ENCODE results near the gene ZMYND8. TPM values are rescaled to one million over a fixed set of nuclear protein-coding genes. Genes with fewer than 3 reads are reported as not detected.

Gene ZMYND8
- total and polyA plus RNA-seq, 2 donors (not counting 3 experiments of a cell fraction or from before 2014, with no cell fraction given), result 30.6 to 75.2 TPM

- Histone ChIP-seq H3K79me2 (ENCODE audit: control insufficient read depth, insufficient read depth, low read length) (peaks cover 69% of the 10 kb centered on the region), H3K4me1 (ENCODE audit: control insufficient read depth, extremely low read depth, insufficient read depth, low read length) (peaks cover 67% of the 10 kb centered on the region), H3K27ac (ENCODE audit: insufficient read depth, low read depth, low read length) (peak overlapping the region; percentile 86), H3K9ac (replicated peaks; ENCODE audit: extremely low read depth, insufficient read depth, low read length) (peak overlapping the region; percentile 96), H2AFZ (ENCODE audit: low read depth, low read length) (no peak overlapping the region), H3K9me3 (replicated peaks; ENCODE audit: control insufficient read depth, insufficient read depth, low read length) (no peaks in the 10 kb centered on the region), H3K36me3 (ENCODE audit: control insufficient read depth in 2 of 2, extremely low read depth in 1 of 2, insufficient read depth in 2 of 2, low read length in 2 of 2) (no peaks in the 10 kb centered on the region), H3K4me3 (replicated peaks in 1 of 3; ENCODE audit: insufficient read depth in 1 of 3, low read depth in 1 of 3, low read length in 3 of 3) (peak overlapping the region in 1 of 3 experiments; percentile 36), H3K4me2 (ENCODE audit: insufficient read depth, low read length) (peak overlapping the region; percentile 43), H3K9me1 (replicated peaks; ENCODE audit: control insufficient read depth, extremely low read depth, insufficient read depth, low read length) (no peaks in the 10 kb centered on the region), H3K27me3 (ENCODE audit: control insufficient read depth in 2 of 2, insufficient read depth in 2 of 2, low read length in 2 of 2) (no peaks in the 10 kb centered on the region), H4K20me1 (replicated peaks; ENCODE audit: control insufficient read depth, extremely low read depth, insufficient read depth, low read length) (no peaks in the 10 kb centered on the region)
- intact Hi-C loops (cut with micrococcal nuclease) (loop anchor here (1.0 to 10.0 kb wide), 4 partner anchors 65 to 1606 kb away; partner anchors contain the start of genes ARFGEF2 and NCOA3), dilution Hi-C loops (cut with MboI; ENCODE audit: extremely low pct_ligation_motif_present, low sequenced_read_pairs) (no loop called here)
- ChIA-PET POLR2A (interaction anchor here (0.7 to 4.7 kb wide), 5 partner anchors 9 to 45 kb away, joined by 3 to 60 read pairs (median 4); partner anchors contain the start of gene ZMYND8), CTCF (interaction anchor here (0.7 to 5.2 kb wide), 12 partner anchors 7 to 65 kb away, joined by 3 to 53 read pairs (median 6); partner anchors contain the start of gene ZMYND8)
- TF ChIP-seq GATA2 (IDR thresholded peaks at IDR 0.05; ENCODE audit: insufficient read depth, insufficient read length, low read depth, low read length), result no peak
- no peak for TF ChIP-seq FOS (IDR thresholded peaks at IDR 0.05; ENCODE audit: borderline replicate concordance, insufficient read depth, low read length)
- no peak for TF ChIP-seq MYC (IDR thresholded peaks at IDR 0.05; ENCODE audit: low read depth, low read length)
- TF ChIP-seq POLR2A (IDR thresholded peaks at IDR 0.05; ENCODE audit: low read depth, low read length), result peak; percentile 48
- DNase-seq (ENCODE audit: low read depth, low spot score) (peak; percentile 79), FAIRE-seq (no peak)
- no TSS peak for BruUV-seq (replicated peaks)
These were observed 37.6 kb downstream of the ZMYND8 start for GRCh38 chr20:47318586-47319516.

- TF ChIP-seq POLR2AphosphoS5 (IDR thresholded peaks at IDR 0.05; ENCODE audit: insufficient read depth, low read depth, low read length), result peak; percentile 35
- TF ChIP-seq EZH2 (IDR thresholded peaks at IDR 0.05; ENCODE audit: borderline replicate concordance, low read depth, low read length, severe bottlenecking), result no peak
- intact Hi-C loops (cut with micrococcal nuclease), result loop anchor here (5.0 to 10.0 kb wide), 3 partner anchors 184 to 1607 kb away; partner anchors contain the start of genes ARFGEF2 and NCOA3
- dilution Hi-C loops (cut with MboI; ENCODE audit: extremely low pct_ligation_motif_present, low sequenced_read_pairs), result no loop called here
- H3K9me1 ChIP-seq (replicated peaks; ENCODE audit: control insufficient read depth, extremely low read depth, insufficient read depth, low read length), result no peaks in the 10 kb centered on the region
- H3K27ac ChIP-seq (ENCODE audit: insufficient read depth, low read depth, low read length), result peak overlapping the region; percentile 86
- peak overlapping the region; percentile 96 for H3K9ac ChIP-seq (replicated peaks; ENCODE audit: extremely low read depth, insufficient read depth, low read length)
- no peaks in the 10 kb centered on the region for H4K20me1 ChIP-seq (replicated peaks; ENCODE audit: control insufficient read depth, extremely low read depth, insufficient read depth, low read length)
- H3K79me2 ChIP-seq (ENCODE audit: control insufficient read depth, insufficient read depth, low read length), result peaks cover 65% of the 10 kb centered on the region
- H3K4me2 ChIP-seq (ENCODE audit: insufficient read depth, low read length), result peak overlapping the region; percentile 43
- H2AFZ ChIP-seq (ENCODE audit: low read depth, low read length), result no peak overlapping the region
- TSS peak; percentile 32 for BruUV-seq (replicated peaks)
- H3K4me3 ChIP-seq (replicated peaks in 1 of 3; ENCODE audit: insufficient read depth in 1 of 3, low read depth in 1 of 3, low read length in 3 of 3), result peak overlapping the region in 1 of 3 experiments; percentile 15
- H3K9me3 ChIP-seq (replicated peaks; ENCODE audit: control insufficient read depth, insufficient read depth, low read length), result no peaks in the 10 kb centered on the region
- no peaks in the 10 kb centered on the region for H3K36me3 ChIP-seq (ENCODE audit: control insufficient read depth in 2 of 2, extremely low read depth in 1 of 2, insufficient read depth in 2 of 2, low read length in 2 of 2)
- POLR2A ChIA-PET, result interaction anchor here (0.6 to 4.7 kb wide), 10 partner anchors 8 to 72 kb away, joined by 3 to 60 read pairs (median 4); partner anchors contain the start of gene ZMYND8
- H3K4me1 ChIP-seq (ENCODE audit: control insufficient read depth, extremely low read depth, insufficient read depth, low read length), result peaks cover 67% of the 10 kb centered on the region
- no peaks in the 10 kb centered on the region for H3K27me3 ChIP-seq (ENCODE audit: control insufficient read depth in 2 of 2, insufficient read depth in 2 of 2, low read length in 2 of 2)
- DNase-seq (ENCODE audit: low read depth, low spot score), result no peak
- peak; percentile 74 for FAIRE-seq
- CTCF ChIA-PET, result interaction anchor here (0.8 to 5.2 kb wide), 13 partner anchors 8 to 303 kb away, joined by 3 to 53 read pairs (median 6); partner anchors contain the start of gene ZMYND8
These were observed 38.4 kb downstream of the ZMYND8 start for GRCh38 chr20:47318027-47318585.

Data from endothelial cell of umbilical vein (primary cell).